Forelimb muscle (tissue), 1 donor: ENCODE data around the gene SLC22A12. TPM values are rescaled to one million over a fixed set of nuclear protein-coding genes. Genes with fewer than 3 reads are reported as not detected.

Source experiments
- DNase-seq: peaks from one replicate; pipeline ENCODE4 v3.0.0-alpha.2; 2013; ENCODE audit warnings: low read depth
- polyA plus RNA-seq: library from polyadenylated mRNA; unstranded; fragments of 120-200 nt; gene quantifications from one replicate; pipeline ENCODE4 v1.2.1, GENCODE V29; 2013; ENCODE audit not compliant: insufficient read length

SLC22A12 gene
- polyA plus RNA-seq, 1 donor: not detected

DNA sequence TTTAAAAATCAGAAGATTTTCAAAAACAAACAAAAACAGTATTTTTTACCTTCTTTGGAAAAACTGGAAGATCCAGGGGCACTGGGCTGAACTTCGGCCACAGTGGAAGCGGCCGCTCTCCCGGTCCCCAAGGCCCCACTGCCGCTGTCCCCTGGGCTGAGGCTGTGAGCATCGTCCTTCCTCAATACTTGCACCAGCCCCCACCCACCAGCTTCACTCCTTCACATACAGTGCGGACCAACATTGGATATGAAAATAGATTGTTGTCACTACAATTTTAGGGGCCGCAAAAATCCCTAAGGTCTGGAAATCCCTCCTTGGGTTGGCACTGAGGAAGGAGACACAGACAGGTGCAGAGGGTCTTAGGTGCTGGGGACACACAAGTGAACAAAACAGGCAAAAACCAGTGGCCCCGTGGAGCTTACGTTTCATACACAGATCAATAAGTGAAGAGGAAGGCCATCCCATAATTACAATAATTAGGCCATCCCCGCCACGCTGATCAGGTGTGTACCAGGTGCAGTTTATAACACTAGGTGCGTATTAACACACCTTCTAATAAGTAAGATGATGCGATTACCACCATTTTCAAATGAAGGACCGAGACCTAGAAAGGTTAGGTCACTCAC, 28.2 kb upstream of the SLC22A12 start:
- no peak for DNase-seq

DNA sequence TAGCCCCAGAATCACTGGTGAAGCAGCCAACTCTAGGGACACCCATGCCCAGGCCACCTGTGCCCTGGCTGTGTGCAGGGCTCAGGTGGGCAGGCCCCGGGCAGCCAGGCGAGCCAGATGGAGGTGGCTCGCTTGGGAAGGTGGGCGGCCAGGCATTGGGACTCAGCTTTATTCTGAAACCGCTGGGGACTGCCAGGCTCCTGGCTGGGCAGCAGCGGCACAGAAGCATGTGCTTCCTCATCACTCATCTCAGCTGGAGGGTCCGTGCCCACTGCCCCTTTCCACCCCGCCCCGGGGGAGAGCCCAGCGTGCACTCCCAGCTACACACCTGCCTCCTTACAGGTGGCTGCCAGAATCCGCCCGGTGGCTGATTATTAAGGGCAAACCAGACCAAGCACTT, 27.1 kb upstream of the SLC22A12 start:
- no peak for DNase-seq

DNA sequence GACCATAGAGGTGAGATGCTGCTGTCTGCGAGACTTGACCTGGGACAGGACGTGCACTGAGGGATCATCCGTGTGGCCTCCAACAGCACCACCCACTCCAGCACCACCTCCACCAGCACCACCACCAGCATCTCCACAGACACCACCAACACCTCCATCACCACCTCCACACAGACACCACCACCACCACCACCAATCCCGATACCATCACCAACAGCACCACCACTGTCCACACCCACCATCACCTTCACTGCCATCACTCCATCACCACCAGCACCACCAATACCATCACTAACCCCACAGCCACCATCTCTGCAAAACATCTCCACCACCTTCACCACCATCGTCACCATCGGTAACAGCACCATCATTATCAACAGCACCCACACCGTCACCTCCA, 26.6 kb upstream of the SLC22A12 start:
- DNase-seq: no peak

DNA sequence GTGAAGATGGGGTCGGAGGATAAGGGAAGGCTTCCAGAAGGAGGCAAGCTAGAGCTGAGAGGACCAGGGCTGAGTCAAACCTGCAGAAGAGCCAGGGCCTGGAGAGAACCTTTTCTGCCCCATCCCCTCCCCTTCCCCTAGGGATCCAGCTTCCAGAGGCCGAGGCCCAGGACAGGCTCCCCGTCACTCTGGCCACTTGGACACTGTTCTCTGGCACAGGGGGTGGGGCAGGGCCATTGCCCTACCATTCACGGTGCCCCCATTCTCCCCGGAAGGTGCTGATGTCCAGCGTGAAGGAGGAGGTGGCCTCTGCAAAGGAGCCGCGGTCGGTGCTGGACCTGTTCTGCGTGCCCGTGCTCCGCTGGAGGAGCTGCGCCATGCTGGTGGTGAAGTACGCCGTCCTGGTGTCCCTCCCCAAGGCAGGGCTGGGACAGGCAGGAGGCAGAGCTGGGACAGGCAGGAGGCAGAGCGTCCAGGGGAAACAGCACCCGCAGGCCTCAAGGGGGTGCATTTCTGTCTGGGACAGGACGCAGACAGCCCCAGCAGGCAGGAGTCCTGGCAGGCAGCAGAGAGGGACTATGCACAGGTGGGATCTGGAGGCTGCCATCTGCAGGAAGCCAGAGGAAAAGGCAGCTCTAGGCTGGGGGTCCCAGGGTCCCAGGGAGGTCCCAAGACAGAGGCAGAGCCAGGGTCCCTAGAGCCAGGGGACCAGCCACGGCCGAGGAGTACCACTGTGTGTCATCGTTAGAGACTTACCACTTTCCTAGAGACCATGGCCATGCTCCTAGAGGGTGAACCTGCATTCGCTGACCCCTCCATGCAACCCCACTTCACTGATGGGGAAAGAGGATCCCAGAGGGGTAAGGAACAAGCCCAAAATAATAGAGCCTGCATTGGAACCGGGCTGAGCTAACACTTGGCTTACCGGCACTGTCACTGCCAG, 25.8 kb upstream of the SLC22A12 start:
- DNase-seq: no peak

DNA sequence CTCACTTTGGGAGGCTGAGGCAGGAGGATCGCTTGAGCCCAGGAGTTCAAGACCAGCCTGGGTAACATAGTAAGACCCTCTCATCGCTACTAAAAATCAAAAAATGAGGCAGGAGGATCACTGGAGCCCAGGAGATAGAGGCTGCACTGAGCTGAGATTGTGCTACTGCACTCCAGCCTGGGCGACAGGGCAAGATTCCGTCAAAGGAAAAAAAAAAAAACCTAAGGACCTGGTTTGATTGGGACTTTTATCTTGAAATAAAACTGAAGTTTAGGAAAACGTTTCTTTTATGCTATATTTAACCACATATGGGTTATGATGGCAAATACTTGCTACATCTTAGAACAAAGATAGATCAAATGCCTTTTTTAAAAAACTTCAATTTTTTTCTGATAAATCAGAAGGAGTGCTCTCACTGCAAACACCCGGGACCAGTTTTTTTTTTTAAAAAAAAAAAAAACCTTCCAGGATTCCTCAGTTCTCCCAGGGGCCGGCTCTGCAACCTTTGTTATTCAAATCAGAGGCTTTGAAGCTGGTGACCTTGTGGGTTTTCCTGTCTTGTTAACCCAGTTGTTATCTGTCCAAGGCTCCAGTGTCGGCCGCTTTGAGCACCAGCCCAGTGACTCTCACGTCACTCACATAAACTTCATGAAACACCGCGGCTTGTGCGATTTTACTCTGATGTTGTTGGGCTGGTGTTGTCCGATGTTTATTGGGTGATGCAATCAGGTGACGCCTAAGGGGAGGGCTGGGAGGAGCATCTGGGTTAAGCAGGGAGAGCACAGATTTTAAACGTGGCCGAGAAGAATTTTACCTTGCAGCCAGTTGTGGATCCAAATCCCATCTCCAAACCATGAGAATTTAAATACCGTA, 24.7 kb upstream of the SLC22A12 start:
- DNase-seq: no peak

DNA sequence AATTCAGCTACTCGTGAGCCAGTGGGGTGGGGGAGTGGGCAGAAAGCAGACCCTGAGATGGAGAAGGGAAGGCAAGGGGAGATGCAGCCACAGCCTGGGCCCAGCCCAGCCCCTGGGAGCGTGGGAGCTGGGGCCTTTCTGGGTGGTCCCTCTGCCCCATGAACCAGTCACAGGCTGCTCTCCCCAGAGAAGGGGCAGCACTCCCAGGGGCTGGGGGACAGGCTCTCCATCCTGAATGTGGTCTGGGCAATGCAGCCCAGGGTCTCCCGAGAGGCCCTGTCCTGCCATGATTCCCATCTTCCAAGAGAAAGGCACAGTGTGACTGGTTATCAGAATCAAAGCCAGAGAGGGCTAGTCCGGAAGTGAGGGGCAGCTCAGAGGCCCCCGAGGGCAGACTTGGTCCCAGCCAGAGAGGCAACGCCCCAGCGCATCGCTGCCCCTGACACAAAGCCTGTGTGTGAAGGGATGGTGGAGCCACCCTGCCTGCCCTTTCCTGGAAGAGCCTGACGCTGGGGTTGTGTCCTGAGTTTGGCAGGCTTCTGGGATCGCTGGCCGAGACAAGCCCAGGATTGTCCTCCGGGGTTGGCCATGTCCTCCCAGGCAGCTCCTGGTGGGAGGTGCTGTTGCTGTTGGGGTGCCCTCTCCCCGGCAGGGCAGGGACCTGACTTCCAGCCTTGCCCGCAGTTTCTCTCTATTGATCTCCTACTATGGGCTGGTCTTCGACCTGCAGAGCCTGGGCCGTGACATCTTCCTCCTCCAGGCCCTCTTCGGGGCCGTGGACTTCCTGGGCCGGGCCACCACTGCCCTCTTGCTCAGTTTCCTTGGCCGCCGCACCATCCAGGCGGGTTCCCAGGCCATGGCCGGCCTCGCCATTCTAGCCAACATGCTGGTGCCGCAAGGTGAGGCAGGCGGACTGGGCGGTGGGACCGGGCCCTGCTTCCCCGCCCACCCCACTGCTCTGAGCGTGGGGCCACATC, 23.8 kb upstream of the SLC22A12 start:
- no peak for DNase-seq

DNA sequence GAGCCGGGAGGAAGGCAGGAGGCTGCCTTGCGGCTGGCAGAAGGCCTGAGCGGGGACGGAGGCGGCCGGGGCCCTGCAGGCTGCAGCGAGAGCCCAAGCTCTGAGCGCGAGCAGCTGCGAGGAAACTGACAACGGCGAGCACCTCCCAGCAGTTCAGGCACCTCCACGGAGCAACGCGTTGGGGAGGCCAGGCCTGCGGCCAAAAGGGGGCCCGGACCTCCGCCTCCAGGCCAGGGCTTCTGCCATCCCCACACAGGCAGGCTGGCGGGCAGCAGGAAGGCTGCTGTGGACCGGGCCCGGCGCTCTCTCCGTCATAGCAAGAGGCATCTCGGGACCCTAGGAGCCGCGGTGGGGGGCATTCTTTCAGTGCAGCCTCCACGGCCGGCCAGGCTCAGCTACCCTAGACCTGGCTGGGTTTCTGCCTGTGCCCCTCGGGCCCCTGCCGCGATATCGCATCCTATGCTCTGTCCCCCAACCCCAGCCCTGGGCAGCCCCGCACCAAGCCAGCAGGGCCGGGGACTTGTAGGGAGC, 22.9 kb upstream of the SLC22A12 start:
- DNase-seq: no peak

DNA sequence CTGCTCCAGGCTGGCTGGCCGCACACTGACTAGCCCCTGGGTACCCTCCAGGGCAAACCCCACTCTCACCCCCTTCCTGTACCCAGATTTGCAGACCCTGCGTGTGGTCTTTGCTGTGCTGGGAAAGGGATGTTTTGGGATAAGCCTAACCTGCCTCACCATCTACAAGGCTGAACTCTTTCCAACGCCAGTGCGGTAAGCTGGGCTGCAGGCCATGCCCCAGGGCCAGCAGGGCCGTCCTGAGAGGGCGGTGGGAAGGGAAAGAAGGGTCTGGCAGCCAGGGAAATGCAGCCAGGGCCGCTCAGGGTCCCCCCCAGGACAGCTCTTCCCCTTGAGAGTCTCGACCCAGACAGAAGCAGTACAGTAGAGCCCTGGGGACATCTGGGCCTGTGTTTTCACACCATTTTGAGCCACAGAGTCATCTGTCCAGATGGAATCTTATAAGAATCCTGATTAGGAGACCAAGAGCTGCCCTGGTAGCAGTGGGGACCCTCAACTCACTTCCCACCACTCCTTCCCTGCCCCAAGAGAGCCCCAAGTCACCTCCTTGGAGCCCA, 22.4 kb upstream of the SLC22A12 start:
- no peak for DNase-seq

DNA sequence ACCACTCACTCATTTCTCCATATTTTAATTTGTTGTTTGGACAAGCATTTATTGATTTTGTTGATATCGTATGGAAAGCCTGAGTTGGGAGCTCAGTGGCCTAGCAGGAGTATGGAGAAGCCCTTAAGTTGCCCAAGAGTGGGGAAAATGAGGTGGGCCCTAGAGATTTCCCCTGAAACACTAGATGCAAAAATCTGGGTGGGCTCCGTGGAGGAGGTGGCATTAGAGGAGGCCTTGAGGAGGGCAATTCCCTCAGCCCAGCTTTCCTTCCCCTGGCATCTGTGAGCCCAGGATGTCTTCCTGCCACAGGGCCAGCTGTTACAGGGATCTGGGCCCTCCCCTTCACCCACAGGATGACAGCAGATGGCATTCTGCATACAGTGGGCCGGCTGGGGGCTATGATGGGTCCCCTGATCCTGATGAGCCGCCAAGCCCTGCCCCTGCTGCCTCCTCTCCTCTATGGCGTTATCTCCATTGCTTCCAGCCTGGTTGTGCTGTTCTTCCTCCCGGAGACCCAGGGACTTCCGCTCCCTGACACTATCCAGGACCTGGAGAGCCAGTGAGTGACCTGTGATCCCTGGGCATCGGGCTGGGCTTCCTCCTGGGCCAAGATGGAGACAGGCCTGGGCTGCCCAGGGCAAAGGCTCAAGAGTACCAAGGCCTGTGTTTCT, 21.6 kb upstream of the SLC22A12 start:
- no peak for DNase-seq

DNA sequence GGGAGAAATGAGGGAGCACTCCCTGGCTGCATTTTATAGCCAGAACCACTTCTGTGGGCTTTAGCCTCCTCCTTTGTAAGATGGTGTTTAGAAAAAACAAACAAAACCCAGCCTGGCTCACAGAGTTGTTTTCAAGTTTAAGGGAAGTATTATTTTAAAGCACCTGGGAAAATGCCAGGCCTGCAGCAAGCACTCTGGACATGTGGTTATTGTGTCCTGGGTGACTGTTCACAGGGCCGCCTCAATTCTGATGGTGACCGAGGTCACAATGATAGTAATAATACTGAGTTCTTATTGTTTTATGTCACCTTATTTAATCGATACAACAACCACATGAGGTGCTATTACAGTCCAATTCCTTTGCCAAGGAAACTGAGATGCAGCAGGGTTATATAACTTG, 20.7 kb upstream of the SLC22A12 start:
- no peak for DNase-seq

DNA sequence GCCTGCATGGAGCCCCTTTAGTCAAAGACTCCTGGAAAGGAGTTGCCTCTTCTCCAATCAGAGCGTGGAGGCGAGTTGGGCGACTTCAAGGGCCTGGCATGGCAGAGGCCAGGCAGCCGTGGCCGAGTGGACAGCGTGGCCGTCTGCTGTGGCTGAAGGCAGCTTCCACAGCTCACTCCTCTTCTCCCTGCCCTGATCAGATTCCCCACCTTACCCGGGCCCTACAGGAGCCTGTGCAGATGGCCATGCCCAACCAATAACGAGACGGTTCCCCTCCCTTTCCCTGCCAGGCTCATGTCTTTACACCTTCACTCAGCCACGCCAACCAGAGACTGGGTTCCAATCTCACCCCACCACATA, 20.0 kb upstream of the SLC22A12 start:
- DNase-seq: no peak

DNA sequence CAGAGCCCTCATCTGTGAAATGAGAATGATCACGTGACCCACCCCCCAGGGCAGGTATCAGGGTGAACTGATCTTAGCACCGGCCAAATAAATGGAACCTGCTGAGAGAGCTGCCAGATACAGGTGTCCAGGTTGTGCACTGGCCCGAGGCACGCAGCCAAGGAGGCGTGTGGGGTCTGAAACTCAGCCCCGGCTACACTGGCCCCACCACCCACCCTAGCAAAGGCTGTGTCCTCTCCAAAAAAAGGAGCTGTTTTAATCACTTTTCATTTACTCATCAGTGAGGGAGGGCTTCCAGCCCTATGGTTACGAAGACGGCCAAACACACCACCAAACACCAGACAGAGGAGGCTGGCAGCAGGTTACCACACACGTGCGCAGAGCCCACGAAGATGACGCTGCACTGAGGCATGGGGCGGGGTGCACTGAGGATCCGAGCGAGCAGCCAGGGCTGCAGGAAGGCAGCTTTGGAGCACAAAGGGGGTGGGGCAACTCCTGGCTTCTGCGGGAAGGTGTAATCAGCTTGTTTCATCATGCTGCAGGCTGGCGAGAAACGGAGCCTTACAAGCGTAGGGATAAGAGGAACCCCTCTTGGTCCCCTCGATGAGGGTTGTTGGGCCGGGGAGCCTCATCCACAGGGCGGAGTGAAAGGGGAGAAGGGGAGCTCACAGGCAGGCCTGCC, 19.5 kb upstream of the SLC22A12 start:
- no peak for DNase-seq

DNA sequence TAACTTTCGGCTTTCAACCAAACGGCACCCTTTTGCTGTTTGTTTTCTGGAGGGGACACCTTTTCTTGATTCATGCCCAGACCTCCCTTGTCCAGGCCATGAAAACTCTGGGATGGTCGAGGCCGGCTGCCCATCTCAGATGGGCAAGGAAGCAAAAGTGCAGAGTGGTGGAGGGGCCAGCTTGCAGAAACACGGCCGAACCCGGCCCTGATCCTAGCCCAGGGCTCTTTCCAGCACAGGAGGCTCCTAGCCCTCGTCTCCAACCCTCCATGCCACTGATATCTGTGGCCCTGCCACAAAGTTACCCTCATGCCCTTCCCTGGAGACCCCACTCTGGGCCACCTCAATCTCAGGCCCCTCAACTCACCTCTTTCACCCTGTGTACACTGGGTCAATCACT, 18.9 kb upstream of the SLC22A12 start:
- DNase-seq: no peak

DNA sequence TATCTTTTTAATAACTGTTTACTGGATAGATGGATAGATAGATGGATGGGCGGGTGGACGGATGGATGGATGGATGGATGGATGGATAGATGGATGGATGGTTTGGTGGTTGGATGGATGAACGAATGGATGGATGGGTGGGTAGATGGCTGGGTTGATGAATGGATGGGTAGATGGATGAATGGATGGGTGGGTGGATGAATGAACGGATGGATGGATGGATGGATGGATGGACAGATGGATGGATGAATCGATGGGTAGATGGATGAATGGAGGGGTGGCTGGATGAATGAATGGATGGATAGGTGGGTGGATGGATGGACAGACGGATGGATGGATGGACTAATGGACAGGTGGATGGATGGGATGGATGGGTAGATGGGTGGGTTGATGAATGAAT, 13.8 kb upstream of the SLC22A12 start:
- DNase-seq: no peak

DNA sequence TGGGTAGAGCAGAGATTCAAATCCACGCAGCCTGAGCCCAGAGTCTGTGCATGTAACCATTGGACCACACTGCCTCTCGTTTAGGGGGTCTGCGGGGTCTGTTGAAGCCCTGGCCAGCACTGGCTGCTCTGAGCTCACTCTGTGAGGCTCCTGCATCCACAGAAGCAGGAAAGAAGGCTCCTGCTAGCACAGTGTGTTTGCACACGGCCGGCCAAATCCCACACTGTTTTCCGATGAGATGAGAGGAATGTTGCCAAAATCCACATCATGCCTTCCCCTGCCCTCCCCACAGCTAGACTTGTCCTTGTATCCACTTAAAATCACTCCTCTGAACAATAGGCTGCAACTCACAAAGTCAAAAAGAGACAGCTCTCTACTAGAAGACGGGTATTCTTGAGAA, 10.6 kb upstream of the SLC22A12 start:
- peak; percentile 44 for DNase-seq

DNA sequence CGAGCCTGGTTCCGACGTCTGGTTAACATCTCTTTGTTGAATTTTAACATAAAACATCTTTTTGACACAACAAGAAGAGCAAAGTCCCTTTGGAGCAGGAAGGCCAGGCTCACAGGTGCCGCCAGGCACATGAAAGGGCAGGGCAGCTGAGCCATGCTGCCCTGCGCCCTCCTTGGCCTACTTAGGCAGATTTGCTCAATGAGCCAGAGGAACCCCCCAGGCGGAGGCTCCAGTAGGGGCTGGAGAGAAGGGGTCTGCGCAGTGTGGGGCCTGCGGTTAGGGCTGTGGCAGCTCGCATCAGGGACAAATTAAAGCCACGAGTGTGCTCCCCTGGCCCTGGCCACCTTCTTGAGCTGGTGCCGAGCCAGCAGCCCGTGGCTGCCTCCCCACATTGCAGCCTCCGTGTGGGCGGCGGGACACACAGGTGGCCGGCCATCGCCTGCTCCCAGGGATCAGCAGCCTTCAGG, 9.9 kb upstream of the SLC22A12 start:
- DNase-seq: no peak

DNA sequence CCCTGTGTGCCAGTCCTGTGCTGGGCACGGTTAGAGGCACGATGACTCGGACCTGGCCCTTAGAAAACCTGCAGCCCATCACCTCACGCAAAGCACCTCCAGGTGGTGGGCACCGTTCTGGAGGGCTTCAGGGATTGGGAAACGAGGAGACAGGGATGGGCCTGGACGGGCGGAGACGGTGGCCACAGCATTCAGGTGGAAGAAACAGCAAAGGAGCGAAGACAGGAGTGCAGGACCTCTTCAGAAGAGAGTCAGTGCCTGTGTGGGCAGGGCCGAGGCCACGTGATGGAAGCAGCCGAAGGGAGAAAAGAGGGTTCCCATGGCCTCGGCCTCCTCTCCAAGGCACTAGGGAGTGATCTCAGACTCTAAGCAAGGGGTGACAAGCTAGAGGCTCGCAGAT, 8.1 kb upstream of the SLC22A12 start:
- DNase-seq: no peak

DNA sequence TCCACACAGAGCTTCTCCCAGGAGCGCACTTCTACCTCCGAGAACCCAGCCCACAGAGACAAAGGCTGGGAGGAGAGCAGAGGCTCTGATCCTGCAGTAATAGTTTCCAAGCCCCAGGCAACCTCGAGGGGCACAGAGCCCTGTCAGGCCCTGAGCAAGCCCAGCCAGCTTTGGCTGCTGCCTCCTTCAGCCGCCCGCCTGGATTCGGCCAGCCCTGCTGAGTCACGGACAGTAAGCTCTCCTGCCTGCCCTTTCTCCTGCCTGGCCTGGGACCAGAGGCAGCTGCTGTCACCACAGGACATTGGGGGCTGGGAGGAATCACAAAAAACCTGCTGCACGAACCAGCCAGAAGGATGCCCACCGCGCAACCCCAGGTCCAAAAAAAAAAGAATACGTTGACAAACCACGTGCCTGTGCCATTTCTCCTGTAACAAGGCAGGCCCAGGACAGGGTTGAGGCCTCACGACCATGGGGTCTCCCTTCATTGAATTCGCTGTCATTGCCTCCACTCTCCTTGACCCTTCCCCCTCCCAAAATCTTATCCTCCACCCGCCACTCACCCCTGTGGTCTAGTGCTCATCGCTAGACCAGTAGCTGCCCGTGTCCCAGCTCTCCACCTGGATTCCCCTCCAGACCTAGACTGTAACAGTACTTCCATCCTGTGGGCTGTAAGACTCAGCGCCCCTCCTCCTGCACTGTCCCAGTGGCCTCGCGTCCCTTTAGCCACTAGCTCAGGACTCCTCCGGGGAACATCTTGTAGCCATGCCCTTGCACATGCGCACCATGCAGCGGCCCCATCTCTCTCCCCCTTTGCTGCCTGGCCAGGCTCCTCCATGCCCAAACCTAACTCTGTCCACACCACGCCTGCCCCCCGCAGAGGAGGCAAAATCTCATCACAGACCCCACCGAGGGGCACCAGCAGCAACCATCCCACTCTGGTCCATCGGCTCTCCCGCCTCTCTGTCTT, 7.4 kb upstream of the SLC22A12 start:
- no peak for DNase-seq
